BLaER1 treated with 17β-estradiol and CSF1 and Interleukin-3, amounts not matched to agents 10 nM and 100 nM (cell line): Measurements from ENCODE around the gene TGFB3.

Experiments used
- H3K27ac ChIP-seq, 11 experiments: shearing (Covaris generic); formaldehyde crosslinking; 2 replicates each; pipeline ENCODE4 v1.8.1; 2022
- H3K27me3 ChIP-seq, 11 experiments: shearing (Covaris generic); formaldehyde crosslinking; 2 replicates each; pipeline ENCODE4 v1.8.1; 2022
- H3K36me3 ChIP-seq, 11 experiments: shearing (Covaris generic); formaldehyde crosslinking; 2 replicates each; pipeline ENCODE4 v1.8.1; 2022
- H3K4me1 ChIP-seq, 10 experiments: shearing (Covaris generic); formaldehyde crosslinking; 2 replicates each; pipeline ENCODE4 v1.8.1; 2022
- H3K4me2 ChIP-seq, 11 experiments: shearing (Covaris generic); formaldehyde crosslinking; 2 replicates each; pipeline ENCODE4 v1.8.1; 2022
- H3K4me3 ChIP-seq, 10 experiments: shearing (Covaris generic); formaldehyde crosslinking; 2 replicates each; pipeline ENCODE4 v1.8.1; 2022
- H3K9ac ChIP-seq, 11 experiments: shearing (Covaris generic); formaldehyde crosslinking; 2 replicates each; pipeline ENCODE4 v1.8.1; 2022
- H3K9me3 ChIP-seq, 11 experiments: shearing (Covaris generic); formaldehyde crosslinking; replicated peaks in 1 of 11; 2 replicates each; pipeline ENCODE4 v1.8.1; 2022
- H4K20me1 ChIP-seq, 11 experiments: shearing (Covaris generic); formaldehyde crosslinking; 2 replicates each; pipeline ENCODE4 v1.8.1; 2022
- Cebpa-rat ChIP-seq, 11 experiments: shearing (Covaris generic); IDR thresholded peaks; 2 replicates each; pipeline ENCODE4 v1.8.1; 2022

TGFB3 gene

DNA sequence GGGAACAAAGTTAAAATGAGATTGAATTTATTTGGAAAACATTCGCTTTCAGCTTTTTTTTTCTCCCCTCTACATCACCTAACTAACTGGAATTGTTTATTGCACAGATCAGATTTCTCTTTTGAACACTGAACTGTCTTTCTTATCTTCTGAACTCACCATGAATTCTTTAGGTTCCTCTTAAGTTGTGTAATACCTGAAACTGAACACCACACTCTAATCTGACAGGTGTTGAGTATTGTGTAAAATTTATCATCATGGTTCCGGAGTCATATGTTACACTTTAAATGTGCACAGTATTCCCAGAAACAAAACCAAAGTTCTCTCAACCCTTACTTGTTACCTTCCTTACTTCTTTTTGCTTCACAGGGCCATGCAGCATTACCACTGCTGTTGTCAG is 66.8 kb downstream of the TGFB3 start:
- Histone ChIP-seq H3K36me3 (peaks cover 0 to 27% (median 5%) of the 10 kb centered on the region in 11 experiments; a peak in 4 of 22 replicates), H3K4me1 (no peaks in the 10 kb centered on the region), H3K4me3 (no peak overlapping the region), H3K4me2 (no peak overlapping the region), H4K20me1 (no peaks in the 10 kb centered on the region; a peak in 2 of 22 replicates), H3K9me3 (peaks cover under 1 to 5% (median 2%) of the 10 kb centered on the region in 11 experiments; a peak in 7 of 22 replicates), H3K27me3 (no peaks in the 10 kb centered on the region), H3K9ac (no peak overlapping the region), H3K27ac (no peak overlapping the region)
- no peak for TF ChIP-seq Cebpa-rat (IDR thresholded peaks at IDR 0.05)

DNA sequence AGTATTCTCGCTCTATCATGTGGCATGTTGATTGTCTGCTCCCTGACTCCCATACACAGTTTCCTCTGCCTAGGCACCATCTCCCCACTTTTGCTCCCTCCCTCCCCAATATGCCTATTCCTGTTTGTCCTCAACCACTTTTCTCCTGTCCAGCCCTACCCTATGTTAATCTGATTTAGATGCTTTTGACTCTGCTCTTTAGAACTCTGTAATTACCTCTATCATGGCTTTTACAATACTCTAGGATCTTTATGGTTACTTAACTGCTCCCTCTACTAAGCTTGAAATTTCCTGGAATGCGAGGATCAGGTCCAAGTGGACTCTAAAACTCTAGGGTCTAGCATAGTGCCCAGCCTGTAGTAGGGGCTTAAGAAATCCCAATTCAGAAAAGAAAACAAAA is 68.6 kb downstream of the TGFB3 start:
- Histone ChIP-seq H4K20me1 (no peaks in the 10 kb centered on the region; a peak in 2 of 22 replicates), H3K4me2 (no peak overlapping the region), H3K4me1 (no peaks in the 10 kb centered on the region), H3K27ac (no peak overlapping the region), H3K36me3 (peaks cover 1 to 42% (median 9%) of the 10 kb centered on the region in 11 experiments; a peak in 13 of 22 replicates), H3K27me3 (no peaks in the 10 kb centered on the region), H3K9me3 (no peaks in the 10 kb centered on the region), H3K4me3 (no peak overlapping the region), H3K9ac (no peak overlapping the region)
- no peak for TF ChIP-seq Cebpa-rat (IDR thresholded peaks at IDR 0.05)

DNA sequence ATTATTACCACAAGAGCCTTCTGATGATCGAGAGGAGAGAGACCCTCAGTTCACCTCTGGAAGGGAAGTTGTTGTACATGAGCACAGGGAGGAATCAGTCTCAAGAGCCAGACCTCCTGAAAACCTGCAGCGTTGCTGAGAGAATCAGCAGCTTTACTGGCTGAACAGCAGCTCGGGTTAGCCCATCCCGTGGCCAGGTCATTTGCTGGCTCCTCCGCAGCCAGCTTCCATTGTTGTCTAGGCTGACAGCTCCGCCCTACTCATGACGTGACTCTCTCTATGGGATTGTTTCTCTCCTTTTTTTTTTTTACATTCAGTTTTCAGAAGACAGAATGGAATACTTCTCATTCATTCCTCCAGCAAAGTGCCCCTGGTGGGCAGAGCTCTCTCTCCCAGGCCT is 69.9 kb downstream of the TGFB3 start:
- Histone ChIP-seq H3K9ac (no peak overlapping the region), H3K27me3 (no peaks in the 10 kb centered on the region), H3K4me1 (no peaks in the 10 kb centered on the region), H4K20me1 (no peaks in the 10 kb centered on the region), H3K36me3 (peaks cover 3 to 39% (median 17%) of the 10 kb centered on the region in 11 experiments; a peak in 15 of 22 replicates), H3K27ac (no peak overlapping the region), H3K4me2 (no peak overlapping the region), H3K9me3 (no peaks in the 10 kb centered on the region), H3K4me3 (no peak overlapping the region)
- TF ChIP-seq Cebpa-rat (IDR thresholded peaks at IDR 0.05), result no peak

DNA sequence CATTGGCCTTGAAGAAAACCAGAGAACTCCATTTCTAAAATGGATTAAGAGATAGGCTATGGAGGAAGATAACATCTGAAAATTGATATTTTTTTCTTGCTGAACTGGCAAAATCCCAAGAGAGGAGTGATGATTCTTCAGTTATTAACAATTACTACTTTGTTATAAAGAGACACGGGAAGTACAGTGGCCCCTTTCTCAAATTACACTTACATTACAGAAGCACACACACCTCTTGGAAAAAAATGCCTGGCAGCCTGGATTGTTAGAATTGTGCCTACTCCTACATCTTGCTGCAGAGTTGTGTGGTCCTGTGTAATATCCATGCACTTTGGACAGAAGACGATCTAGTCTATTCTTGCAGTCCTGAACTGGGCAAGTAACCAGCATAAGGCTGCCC is 71.7 kb downstream of the TGFB3 start:
- no peak overlapping the region for H3K4me2 ChIP-seq
- H3K27ac ChIP-seq, result no peak overlapping the region
- H3K36me3 ChIP-seq, result peaks cover 3 to 34% (median 15%) of the 10 kb centered on the region in 11 experiments; a peak in 15 of 22 replicates
- H3K9ac ChIP-seq, result no peak overlapping the region
- H3K27me3 ChIP-seq, result no peaks in the 10 kb centered on the region
- H3K4me3 ChIP-seq, result no peak overlapping the region
- peaks cover 0 to 12% (median 0%) of the 10 kb centered on the region in 11 experiments; a peak in 4 of 22 replicates for H4K20me1 ChIP-seq
- no peak for TF ChIP-seq Cebpa-rat (IDR thresholded peaks at IDR 0.05)
- H3K9me3 ChIP-seq, result no peaks in the 10 kb centered on the region
- H3K4me1 ChIP-seq, result peaks cover 8 to 13% (median 9%) of the 10 kb centered on the region in 10 experiments

DNA sequence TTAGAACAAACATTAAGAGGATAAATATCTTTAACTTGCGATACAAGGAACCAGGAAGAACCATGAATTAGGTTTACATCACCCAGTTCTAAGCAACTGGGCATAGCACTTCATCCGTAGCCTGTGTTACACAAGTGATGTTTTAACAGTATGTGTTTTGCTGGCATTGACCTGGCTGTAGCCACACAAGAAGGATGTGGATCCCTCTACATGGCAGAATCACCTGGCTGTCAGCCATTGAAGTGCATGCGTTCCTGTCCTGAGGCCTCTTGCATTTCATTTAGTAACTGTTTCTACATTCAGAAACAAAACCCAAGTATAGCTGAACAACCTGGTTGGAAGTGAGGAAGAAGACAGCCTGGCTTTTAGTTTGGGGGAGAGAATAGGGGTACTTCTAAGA is 72.2 kb downstream of the TGFB3 start:
- Histone ChIP-seq H3K27ac (no peak overlapping the region), H3K4me1 (peaks cover 8 to 17% (median 10%) of the 10 kb centered on the region in 10 experiments), H4K20me1 (peaks cover 0 to 12% (median 0%) of the 10 kb centered on the region in 11 experiments; a peak in 4 of 22 replicates), H3K4me3 (no peak overlapping the region), H3K4me2 (no peak overlapping the region), H3K9me3 (no peaks in the 10 kb centered on the region), H3K36me3 (peaks cover 3 to 34% (median 15%) of the 10 kb centered on the region in 11 experiments; a peak in 15 of 22 replicates), H3K9ac (no peak overlapping the region), H3K27me3 (no peaks in the 10 kb centered on the region)
- TF ChIP-seq Cebpa-rat (IDR thresholded peaks at IDR 0.05), result no peak
